Measurements from ENCODE around the gene TRIM62.

The TRIM62 gene

GRCh38 chr1:33221385-33221758 is 39.5 kb upstream of the TRIM62 start:
- TF ChIP-seq, protein P1, sequence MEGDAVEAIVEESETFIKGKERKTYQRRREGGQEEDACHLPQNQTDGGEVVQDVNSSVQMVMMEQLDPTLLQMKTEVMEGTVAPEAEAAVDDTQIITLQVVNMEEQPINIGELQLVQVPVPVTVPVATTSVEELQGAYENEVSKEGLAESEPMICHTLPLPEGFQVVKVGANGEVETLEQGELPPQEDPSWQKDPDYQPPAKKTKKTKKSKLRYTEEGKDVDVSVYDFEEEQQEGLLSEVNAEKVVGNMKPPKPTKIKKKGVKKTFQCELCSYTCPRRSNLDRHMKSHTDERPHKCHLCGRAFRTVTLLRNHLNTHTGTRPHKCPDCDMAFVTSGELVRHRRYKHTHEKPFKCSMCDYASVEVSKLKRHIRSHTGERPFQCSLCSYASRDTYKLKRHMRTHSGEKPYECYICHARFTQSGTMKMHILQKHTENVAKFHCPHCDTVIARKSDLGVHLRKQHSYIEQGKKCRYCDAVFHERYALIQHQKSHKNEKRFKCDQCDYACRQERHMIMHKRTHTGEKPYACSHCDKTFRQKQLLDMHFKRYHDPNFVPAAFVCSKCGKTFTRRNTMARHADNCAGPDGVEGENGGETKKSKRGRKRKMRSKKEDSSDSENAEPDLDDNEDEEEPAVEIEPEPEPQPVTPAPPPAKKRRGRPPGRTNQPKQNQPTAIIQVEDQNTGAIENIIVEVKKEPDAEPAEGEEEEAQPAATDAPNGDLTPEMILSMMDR (IDR thresholded peaks at IDR 0.05; ENCODE audit: low read depth, low read length, missing control alignments): no peak
- DNase-seq (ENCODE audit: low read depth): no peak
- H3K4me3 ChIP-seq (ENCODE audit: low read depth, low read length): no peak overlapping the region
- in situ Hi-C loops (cut with HindIII; ENCODE audit: low sequenced_read_pairs): no loop called here

DNA sequence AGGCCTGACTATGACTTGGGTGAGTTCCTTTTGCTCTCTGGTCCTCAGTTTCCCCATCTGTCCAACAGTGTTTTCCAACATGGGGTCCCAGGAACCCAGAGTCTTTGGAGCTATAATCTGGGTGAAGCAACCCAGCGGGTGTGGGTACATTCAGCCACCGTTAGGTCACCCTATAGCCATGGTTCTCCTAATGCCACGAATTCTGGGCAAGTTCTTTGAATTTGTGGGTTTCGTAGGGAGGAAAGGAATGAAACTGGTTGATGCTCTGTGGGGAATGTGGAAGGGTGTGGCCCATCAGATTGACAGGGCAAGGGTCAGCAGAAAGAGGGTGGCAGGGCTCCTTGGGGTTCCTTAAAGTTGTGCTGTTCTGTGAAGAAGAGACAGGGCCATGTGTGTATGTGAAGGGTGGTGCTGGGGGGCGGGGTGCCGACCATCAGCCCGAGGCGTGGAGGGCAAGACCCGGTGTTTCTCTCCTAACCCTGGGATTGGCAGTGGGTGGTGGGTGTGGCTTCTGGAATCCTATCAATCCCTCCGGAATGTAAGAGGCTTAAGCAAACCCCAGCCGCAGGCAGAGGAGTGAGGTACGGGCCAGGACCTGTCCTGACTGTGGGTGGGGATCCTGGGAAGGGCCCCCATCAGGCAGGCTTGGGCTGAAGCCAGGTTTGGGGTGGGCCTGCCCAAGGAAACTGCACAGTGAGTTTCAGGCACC is 39.0 kb upstream of the TRIM62 start:
- in situ Hi-C loops (cut with HindIII; ENCODE audit: low sequenced_read_pairs): no loop called here
- no peak overlapping the region for H3K4me3 ChIP-seq (ENCODE audit: low read depth, low read length)
- no peak for DNase-seq (ENCODE audit: low read depth)
- TF ChIP-seq, protein P1 (IDR thresholded peaks at IDR 0.05; ENCODE audit: low read depth, low read length, missing control alignments): no peak

GRCh38 chr1:33219886-33220661 is 38.2 kb upstream of the TRIM62 start:
- in situ Hi-C loops (cut with HindIII; ENCODE audit: low sequenced_read_pairs): no loop called here
- no peak overlapping the region for H3K4me3 ChIP-seq (ENCODE audit: low read depth, low read length)
- no peak for DNase-seq (ENCODE audit: low read depth)
- TF ChIP-seq, protein P1 (IDR thresholded peaks at IDR 0.05; ENCODE audit: low read depth, low read length, missing control alignments): no peak

GRCh38 chr1:33211972-33212371 is 30.1 kb upstream of the TRIM62 start:
- in situ Hi-C loops (cut with HindIII; ENCODE audit: low sequenced_read_pairs): no loop called here
- DNase-seq (ENCODE audit: low read depth): no peak
- H3K4me3 ChIP-seq (ENCODE audit: low read depth, low read length): no peak overlapping the region
- TF ChIP-seq, protein P1 (IDR thresholded peaks at IDR 0.05; ENCODE audit: low read depth, low read length, missing control alignments): no peak

DNA sequence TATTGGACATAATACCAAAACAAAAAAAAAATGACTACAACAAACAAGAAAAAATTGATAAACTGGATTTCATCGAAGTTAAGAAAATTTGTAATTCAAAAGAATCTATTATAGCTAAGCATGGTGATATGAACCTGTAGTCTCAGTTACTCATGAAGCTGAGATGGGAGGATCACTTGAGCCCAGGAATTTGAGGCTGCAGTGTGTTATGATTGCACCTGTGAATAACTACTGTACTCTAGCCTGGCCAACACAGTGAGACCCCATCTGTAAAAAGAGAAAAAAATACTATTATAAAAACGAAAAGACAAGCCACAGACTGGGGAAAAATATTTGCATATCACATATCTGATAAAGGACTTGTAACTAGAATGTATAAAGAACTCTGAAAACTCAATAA is 24.5 kb upstream of the TRIM62 start:
- TF ChIP-seq, protein P1 (IDR thresholded peaks at IDR 0.05; ENCODE audit: low read depth, low read length, missing control alignments): no peak
- H3K4me3 ChIP-seq (ENCODE audit: low read depth, low read length): no peak overlapping the region
- no peak for DNase-seq (ENCODE audit: low read depth)
- in situ Hi-C loops (cut with HindIII; ENCODE audit: low sequenced_read_pairs): no loop called here

DNA sequence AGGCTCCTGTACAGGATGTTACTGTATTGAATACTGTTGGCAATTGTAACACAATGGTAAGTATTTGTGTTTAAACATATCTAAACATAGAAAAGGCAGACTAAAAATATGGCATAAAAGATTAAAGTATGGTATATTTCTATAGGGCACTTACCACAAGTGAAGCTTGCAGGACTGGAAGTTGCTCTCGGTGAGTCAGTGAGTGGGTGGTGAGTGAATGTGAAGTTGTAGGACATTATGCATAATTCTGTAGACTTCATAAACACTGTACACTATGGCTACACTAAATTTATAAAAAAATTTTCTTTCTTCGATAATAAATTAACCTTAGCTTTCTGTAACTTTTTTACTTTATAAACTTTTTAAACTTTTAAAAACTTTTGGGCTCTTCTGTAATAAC is 13.7 kb upstream of the TRIM62 start:
- no peak for DNase-seq (ENCODE audit: low read depth)

More for the DNA sequence above, 13.7 kb upstream of the TRIM62 start:
- TF ChIP-seq, protein P1 (IDR thresholded peaks at IDR 0.05; ENCODE audit: low read depth, low read length, missing control alignments): no peak
- in situ Hi-C loops (cut with HindIII; ENCODE audit: low sequenced_read_pairs): no loop called here
- H3K4me3 ChIP-seq (ENCODE audit: low read depth, low read length): no peak overlapping the region

All from astrocyte of the cerebellum (primary cell).